Esophagus muscularis mucosa (tissue), 3 donors: Measurements from ENCODE around the gene MTO1.

Source experiments
- CTCF ChIP-seq, 3 experiments: fragments of 200-600 bp in 2 of 3; fragments of 450-650 bp in 1 of 3; sonication (generic) in 2 of 3; IDR thresholded peaks; one replicate each; pipeline ENCODE4 v1.5.1; 2017 to 2019; ENCODE audit warnings: antibody characterized with exemption in 3 of 3, mild to moderate bottlenecking in 2 of 3, moderate library complexity in 1 of 3
- EP300 ChIP-seq: sonication (generic); formaldehyde crosslinking; IDR thresholded peaks from one replicate; pipeline ENCODE4 v1.6.1; 2017; ENCODE audit warnings: antibody characterized with exemption

GRCh38 chr6:73435236-73435635, 26.3 kb upstream of the MTO1 start:
- TF ChIP-seq CTCF (IDR thresholded peaks at IDR 0.05) = no peak
- TF ChIP-seq EP300 = no peak
